ENCODE data around the gene SND1. TPM values are rescaled to one million over a fixed set of nuclear protein-coding genes. Genes with fewer than 3 reads are reported as not detected.

The SND1 gene
- total RNA-seq, 4 donors from 2014 or later, result 64.3 to 77.0 (median 70.4) TPM

DNA sequence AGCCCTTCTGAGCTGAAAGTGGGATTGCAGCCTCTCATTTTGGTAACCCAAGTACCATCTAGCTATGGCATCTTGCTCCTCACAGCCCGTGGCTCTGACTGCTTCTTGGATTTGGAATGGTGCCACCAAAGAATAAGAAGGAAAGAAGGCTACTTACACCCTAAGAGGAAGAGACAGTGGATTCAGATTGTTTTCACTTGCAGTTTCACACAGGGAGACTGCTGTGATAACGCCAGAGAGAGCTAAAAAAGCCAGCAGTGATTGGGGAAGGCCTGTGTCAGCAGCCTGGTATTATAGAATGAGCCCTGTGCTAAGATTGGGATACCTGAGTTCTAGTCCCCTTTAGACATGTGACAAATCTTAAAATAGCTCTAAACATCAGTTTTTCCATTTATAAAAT is 382.8 kb downstream of the SND1 start:
- H3K27me3 ChIP-seq, result peaks cover 26% of the 10 kb centered on the region
- no peak for TF ChIP-seq POLR2A (IDR thresholded peaks at IDR 0.05)
- no peak for TF ChIP-seq EP300 (IDR thresholded peaks at IDR 0.05; ENCODE audit: low read depth)
- TF ChIP-seq POLR2AphosphoS5 (IDR thresholded peaks at IDR 0.05), result no peak
- TF ChIP-seq, protein P1, sequence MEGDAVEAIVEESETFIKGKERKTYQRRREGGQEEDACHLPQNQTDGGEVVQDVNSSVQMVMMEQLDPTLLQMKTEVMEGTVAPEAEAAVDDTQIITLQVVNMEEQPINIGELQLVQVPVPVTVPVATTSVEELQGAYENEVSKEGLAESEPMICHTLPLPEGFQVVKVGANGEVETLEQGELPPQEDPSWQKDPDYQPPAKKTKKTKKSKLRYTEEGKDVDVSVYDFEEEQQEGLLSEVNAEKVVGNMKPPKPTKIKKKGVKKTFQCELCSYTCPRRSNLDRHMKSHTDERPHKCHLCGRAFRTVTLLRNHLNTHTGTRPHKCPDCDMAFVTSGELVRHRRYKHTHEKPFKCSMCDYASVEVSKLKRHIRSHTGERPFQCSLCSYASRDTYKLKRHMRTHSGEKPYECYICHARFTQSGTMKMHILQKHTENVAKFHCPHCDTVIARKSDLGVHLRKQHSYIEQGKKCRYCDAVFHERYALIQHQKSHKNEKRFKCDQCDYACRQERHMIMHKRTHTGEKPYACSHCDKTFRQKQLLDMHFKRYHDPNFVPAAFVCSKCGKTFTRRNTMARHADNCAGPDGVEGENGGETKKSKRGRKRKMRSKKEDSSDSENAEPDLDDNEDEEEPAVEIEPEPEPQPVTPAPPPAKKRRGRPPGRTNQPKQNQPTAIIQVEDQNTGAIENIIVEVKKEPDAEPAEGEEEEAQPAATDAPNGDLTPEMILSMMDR (IDR thresholded peaks at IDR 0.05), result no peak
- intact Hi-C loops (cut with DNase I; ENCODE audit: low total_unique reads), result loop anchor here (10.0 kb wide), 2 partner anchors 200 to 320 kb away; no protein-coding TSS in a partner anchor
- 58 to 75% methylated on average over 1 to 2 of the region's 2 CpGs for WGBS, 2 donors (ENCODE audit: low coverage in 1 of 2)
- H3K4me1 ChIP-seq, result peaks cover 8 to 23% (median 19%) of the 10 kb centered on the region in 4 donors
- H3K4me3 ChIP-seq, result no peak overlapping the region
- H3K36me3 ChIP-seq, result no peaks in the 10 kb centered on the region
- no peak for DNase-seq
- no peak overlapping the region for H3K27ac ChIP-seq
- H3K9me3 ChIP-seq, result no peaks in the 10 kb centered on the region
- in situ Hi-C loops (cut with MboI; ENCODE audit: low pct_ligation_motif_present in 1 of 4, low pct_unique_long_range_greater_than_20kb in 1 of 4, low sequenced_read_pairs in 3 of 4), result loop anchor here in 1 of 4 donors (25.0 kb wide), 1 partner anchor 323 kb away; no protein-coding TSS in a partner anchor

DNA sequence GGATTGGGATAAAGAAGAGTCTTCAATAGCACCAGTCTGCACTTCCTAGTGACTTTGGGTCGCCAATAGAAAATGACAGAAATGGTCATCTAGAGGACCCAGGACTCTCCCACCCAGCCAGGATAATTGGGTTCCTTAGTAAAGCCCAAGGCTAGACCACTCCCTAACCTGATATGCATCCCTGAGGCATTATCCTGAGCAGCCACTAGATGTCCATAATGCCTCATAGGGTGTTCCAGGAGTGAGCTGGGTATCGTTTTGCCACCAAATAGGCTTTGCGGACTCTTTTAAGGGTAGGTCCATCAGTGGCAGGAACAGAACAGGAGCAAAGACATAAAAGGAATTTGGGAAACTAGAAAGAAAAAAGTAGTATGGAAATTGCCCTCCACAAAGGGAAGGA is 383.7 kb downstream of the SND1 start:
- Histone ChIP-seq H3K27ac (no peak overlapping the region), H3K4me1 (peaks cover 4 to 21% (median 17%) of the 10 kb centered on the region in 4 donors), H3K36me3 (no peaks in the 10 kb centered on the region), H3K9me3 (no peaks in the 10 kb centered on the region), H3K27me3 (peaks cover 21% of the 10 kb centered on the region), H3K4me3 (no peak overlapping the region)
- intact Hi-C loops (cut with DNase I; ENCODE audit: low total_unique reads), result loop anchor here (10.0 kb wide), 2 partner anchors 201 to 321 kb away; no protein-coding TSS in a partner anchor
- in situ Hi-C loops (cut with MboI; ENCODE audit: low pct_ligation_motif_present in 1 of 4, low pct_unique_long_range_greater_than_20kb in 1 of 4, low sequenced_read_pairs in 3 of 4), result loop anchor here in 1 of 4 donors (25.0 kb wide), 1 partner anchor 323 kb away; no protein-coding TSS in a partner anchor
- no peak for TF ChIP-seq EP300 (IDR thresholded peaks at IDR 0.05; ENCODE audit: low read depth)
- TF ChIP-seq, protein P1 (IDR thresholded peaks at IDR 0.05), result peak in 3 of 5 experiments; percentile 23 to 31 (median 24)
- 90 to 100% methylated on average over 1 to 3 of the region's 3 CpGs for WGBS, 2 donors (ENCODE audit: low coverage in 1 of 2)
- no peak for DNase-seq

DNA sequence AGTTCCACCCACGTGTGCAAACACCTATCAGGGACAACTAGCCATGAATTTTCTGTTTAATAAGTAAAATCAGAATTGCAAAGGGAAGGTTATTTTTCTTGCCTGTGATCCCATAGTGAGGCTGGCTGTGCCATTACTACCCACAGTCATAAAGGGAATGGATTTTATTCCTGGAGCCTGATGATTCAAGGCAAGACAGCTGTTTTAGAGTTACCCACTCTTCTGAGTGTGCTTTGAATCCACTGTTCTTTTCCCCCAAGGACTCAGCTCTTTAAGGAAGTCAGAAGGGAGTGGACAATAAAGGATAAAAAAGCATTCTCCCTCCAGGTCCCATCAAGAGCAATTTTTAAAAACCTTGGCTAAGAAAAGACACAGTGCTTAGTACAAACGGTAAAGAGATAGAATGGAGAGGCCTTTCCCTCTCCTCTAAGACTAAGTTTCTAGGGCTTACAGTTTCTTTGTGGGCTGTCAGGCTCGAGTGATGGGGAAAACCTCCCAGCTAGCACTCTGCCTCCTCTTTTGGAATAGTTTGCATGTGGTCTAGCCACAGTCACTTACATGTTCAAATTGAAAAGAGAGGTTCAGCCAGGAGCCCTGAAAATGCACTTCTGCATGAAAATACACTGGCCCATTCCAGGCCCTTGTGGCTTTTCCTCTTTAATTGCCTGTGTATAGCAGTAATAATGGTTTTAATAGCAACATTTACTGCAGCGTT is 384.4 kb downstream of the SND1 start:
- intact Hi-C loops (cut with DNase I; ENCODE audit: low total_unique reads), result loop anchor here (10.0 kb wide), 2 partner anchors 202 to 322 kb away; no protein-coding TSS in a partner anchor
- H3K27ac ChIP-seq, result no peak overlapping the region
- DNase-seq, result no peak
- no peaks in the 10 kb centered on the region for H3K36me3 ChIP-seq
- TF ChIP-seq POLR2AphosphoS5 (IDR thresholded peaks at IDR 0.05), result no peak
- TF ChIP-seq, protein P1 (IDR thresholded peaks at IDR 0.05), result no peak
- no peak for TF ChIP-seq EP300 (IDR thresholded peaks at IDR 0.05; ENCODE audit: low read depth)
- no peak for TF ChIP-seq POLR2A (IDR thresholded peaks at IDR 0.05)
- H3K9me3 ChIP-seq, result no peaks in the 10 kb centered on the region
- in situ Hi-C loops (cut with MboI; ENCODE audit: low pct_ligation_motif_present in 1 of 4, low pct_unique_long_range_greater_than_20kb in 1 of 4, low sequenced_read_pairs in 3 of 4), result loop anchor here in 1 of 4 donors (25.0 kb wide), 1 partner anchor 324 kb away; no protein-coding TSS in a partner anchor
- 67 to 75% methylated on average over 3 to 4 of the region's 4 CpGs for WGBS, 2 donors (ENCODE audit: low coverage in 1 of 2)
- no peak overlapping the region for H3K4me3 ChIP-seq
- peaks cover 15% of the 10 kb centered on the region for H3K27me3 ChIP-seq
- peaks cover 0 to 23% (median 18%) of the 10 kb centered on the region in 4 donors for H3K4me1 ChIP-seq

DNA sequence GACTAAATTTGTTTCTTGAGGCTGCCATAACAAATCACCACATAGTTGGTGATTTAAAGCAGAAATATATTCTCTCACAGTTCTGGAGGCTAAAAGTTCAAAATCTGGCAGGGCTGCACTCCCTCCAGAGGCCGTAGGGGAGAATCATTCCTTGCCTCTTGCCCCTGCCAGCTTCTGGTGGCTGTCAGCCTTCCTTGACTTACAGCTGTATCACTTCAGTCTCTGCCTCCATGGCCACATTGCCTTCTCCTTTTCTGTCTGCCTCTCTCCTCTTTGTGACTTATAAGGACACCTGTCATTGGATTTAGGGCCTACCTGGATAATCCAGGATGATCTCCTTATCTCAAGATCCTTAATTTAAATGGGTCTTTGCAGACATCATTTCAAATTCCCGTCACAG is 385.1 kb downstream of the SND1 start:
- Histone ChIP-seq H3K27ac (no peak overlapping the region), H3K36me3 (no peaks in the 10 kb centered on the region), H3K9me3 (no peaks in the 10 kb centered on the region), H3K27me3 (peaks cover 11% of the 10 kb centered on the region), H3K4me1 (peaks cover 0 to 24% (median 16%) of the 10 kb centered on the region in 4 donors), H3K4me3 (no peak overlapping the region)
- intact Hi-C loops (cut with DNase I; ENCODE audit: low total_unique reads) (loop anchor here (10.0 kb wide), 2 partner anchors 202 to 322 kb away; no protein-coding TSS in a partner anchor), in situ Hi-C loops (cut with MboI; ENCODE audit: low pct_ligation_motif_present in 1 of 4, low pct_unique_long_range_greater_than_20kb in 1 of 4, low sequenced_read_pairs in 3 of 4) (loop anchor here in 1 of 4 donors (25.0 kb wide), 1 partner anchor 325 kb away; no protein-coding TSS in a partner anchor)
- DNase-seq, result no peak
- WGBS, 2 donors (ENCODE audit: low coverage in 1 of 2), result 91% methylated on average over 2 of the region's 2 CpGs; no CpG with 5 or more reads in 1 of the 2 donors
- TF ChIP-seq, protein P1 (IDR thresholded peaks at IDR 0.05), result no peak
- TF ChIP-seq POLR2AphosphoS5 (IDR thresholded peaks at IDR 0.05) (no peak), EP300 (IDR thresholded peaks at IDR 0.05; ENCODE audit: low read depth) (no peak), POLR2A (IDR thresholded peaks at IDR 0.05) (no peak)

All from transverse colon (tissue), 4 donors.